ENCODE measurements around the gene VAMP2. TPM values are rescaled to one million over a fixed set of nuclear protein-coding genes. Genes with fewer than 3 reads are reported as not detected.

The VAMP2 gene
- total and polyA plus RNA-seq, 9 of the 15 experiments (the other 6 are each of a cell fraction or from before 2014, with no cell fraction given) = 2.3 to 31.8 (median 6.0) TPM

- peak; percentile 38; the same call in 1 of the 2 replicates for TF ChIP-seq ZNF407 (IDR thresholded peaks at IDR 0.05; ENCODE audit: low read depth)
- TF ChIP-seq, protein P1, sequence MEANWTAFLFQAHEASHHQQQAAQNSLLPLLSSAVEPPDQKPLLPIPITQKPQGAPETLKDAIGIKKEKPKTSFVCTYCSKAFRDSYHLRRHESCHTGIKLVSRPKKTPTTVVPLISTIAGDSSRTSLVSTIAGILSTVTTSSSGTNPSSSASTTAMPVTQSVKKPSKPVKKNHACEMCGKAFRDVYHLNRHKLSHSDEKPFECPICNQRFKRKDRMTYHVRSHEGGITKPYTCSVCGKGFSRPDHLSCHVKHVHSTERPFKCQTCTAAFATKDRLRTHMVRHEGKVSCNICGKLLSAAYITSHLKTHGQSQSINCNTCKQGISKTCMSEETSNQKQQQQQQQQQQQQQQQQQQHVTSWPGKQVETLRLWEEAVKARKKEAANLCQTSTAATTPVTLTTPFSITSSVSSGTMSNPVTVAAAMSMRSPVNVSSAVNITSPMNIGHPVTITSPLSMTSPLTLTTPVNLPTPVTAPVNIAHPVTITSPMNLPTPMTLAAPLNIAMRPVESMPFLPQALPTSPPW (CRISPR knock-in tag; IDR thresholded peaks at IDR 0.05) = no peak
- TF ChIP-seq CSDE1 (IDR thresholded peaks at IDR 0.05) = no peak
- TF ChIP-seq MECOM (CRISPR knock-in tag; IDR thresholded peaks at IDR 0.05) = no peak
- TF ChIP-seq RFX5 (IDR thresholded peaks at IDR 0.05; ENCODE audit: low read depth, low read length) = no peak
- TF ChIP-seq, protein P2, sequence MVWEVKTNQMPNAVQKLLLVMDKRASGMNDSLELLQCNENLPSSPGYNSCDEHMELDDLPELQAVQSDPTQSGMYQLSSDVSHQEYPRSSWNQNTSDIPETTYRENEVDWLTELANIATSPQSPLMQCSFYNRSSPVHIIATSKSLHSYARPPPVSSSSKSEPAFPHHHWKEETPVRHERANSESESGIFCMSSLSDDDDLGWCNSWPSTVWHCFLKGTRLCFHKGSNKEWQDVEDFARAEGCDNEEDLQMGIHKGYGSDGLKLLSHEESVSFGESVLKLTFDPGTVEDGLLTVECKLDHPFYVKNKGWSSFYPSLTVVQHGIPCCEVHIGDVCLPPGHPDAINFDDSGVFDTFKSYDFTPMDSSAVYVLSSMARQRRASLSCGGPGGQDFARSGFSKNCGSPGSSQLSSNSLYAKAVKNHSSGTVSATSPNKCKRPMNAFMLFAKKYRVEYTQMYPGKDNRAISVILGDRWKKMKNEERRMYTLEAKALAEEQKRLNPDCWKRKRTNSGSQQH (CRISPR knock-in tag; IDR thresholded peaks at IDR 0.05) = 0 out of 2 replicates have a peak, but pooled peaks have one; percentile 36
- 0 out of 3 replicates have a peak, but pooled peaks of 1 of the 2 experiments have one; percentile 33 for TF ChIP-seq CBX3 (IDR thresholded peaks at IDR 0.05; ENCODE audit: borderline replicate concordance in 1 of 2, low read length in 2 of 2)
- peak; percentile 46 for TF ChIP-seq KDM5B (IDR thresholded peaks at IDR 0.05; ENCODE audit: insufficient replicate concordance, low read depth, low read length)
- TF ChIP-seq BDP1 (IDR thresholded peaks at IDR 0.05; ENCODE audit: insufficient read depth, insufficient read length) = peak; percentile 53
- TF ChIP-seq MEF2A (IDR thresholded peaks at IDR 0.05; ENCODE audit: control insufficient read depth, low read depth, low read length) = no peak
- peak; percentile 72 for TF ChIP-seq GABPB1 (CRISPR knock-in tag; IDR thresholded peaks at IDR 0.05)
- TF ChIP-seq, protein P3, sequence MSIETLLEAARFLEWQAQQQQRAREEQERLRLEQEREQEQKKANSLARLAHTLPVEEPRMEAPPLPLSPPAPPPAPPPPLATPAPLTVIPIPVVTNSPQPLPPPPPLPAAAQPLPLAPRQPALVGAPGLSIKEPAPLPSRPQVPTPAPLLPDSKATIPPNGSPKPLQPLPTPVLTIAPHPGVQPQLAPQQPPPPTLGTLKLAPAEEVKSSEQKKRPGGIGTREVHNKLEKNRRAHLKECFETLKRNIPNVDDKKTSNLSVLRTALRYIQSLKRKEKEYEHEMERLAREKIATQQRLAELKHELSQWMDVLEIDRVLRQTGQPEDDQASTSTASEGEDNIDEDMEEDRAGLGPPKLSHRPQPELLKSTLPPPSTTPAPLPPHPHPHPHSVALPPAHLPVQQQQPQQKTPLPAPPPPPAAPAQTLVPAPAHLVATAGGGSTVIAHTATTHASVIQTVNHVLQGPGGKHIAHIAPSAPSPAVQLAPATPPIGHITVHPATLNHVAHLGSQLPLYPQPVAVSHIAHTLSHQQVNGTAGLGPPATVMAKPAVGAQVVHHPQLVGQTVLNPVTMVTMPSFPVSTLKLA (conservative IDR thresholded peaks at IDR 0.05) = peak; percentile 61 to 68
- peak; percentile 6 for TF ChIP-seq BRF1 (IDR thresholded peaks at IDR 0.05; ENCODE audit: borderline replicate concordance, extremely low read depth, insufficient read length)
Measured at GRCh38 chr17:8120520-8121406, 42.0 kb downstream of the VAMP2 start (continued).
